ENCODE measurements around the gene ZNF778. TPM values are rescaled to one million over a fixed set of nuclear protein-coding genes. Genes with fewer than 3 reads are reported as not detected.

The ZNF778 gene
- total RNA-seq, 1 donor from 2014 or later: 21.5 TPM

DNA sequence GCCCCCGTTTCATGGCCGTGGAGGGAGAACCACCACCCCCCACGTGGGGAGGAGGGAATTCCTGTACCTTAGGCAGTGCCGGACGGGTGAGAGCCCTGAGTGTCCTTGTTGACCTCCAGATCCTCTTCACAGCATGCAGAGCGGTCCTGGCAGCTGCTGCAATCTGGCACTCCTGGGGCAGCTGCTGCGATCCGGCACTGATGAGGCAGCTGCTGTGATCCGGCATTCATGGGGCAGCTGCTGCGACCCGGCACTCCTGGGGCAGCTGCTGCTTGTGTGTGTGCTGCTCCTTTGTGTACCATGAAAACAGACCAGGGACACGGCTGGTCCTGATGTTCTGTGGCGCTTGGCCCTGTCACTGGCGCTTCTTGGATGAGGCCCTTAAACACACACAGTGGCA lies 12.8 kb downstream of the ZNF778 start:
- no peak overlapping the region for H2AFZ ChIP-seq (replicated peaks)
- H3K4me3 ChIP-seq: no peak overlapping the region
- H3F3A ChIP-seq (ENCODE audit: low read depth): no peaks in the 10 kb centered on the region
- H3K4me1 ChIP-seq: no peaks in the 10 kb centered on the region
- H3K27me3 ChIP-seq: no peaks in the 10 kb centered on the region
- H3K4me1 Mint-ChIP-seq: no peaks in the 10 kb centered on the region
- no peak overlapping the region for H3K27ac ChIP-seq
- H3K9ac ChIP-seq: no peak overlapping the region
- no peak overlapping the region for H3K4me2 ChIP-seq
- H3K4me3 Mint-ChIP-seq: no peak overlapping the region
- peaks cover 53% of the 10 kb centered on the region for H3K36me3 Mint-ChIP-seq
- no peak overlapping the region for H3K27ac Mint-ChIP-seq
- H3K9me3 ChIP-seq (ENCODE audit: low read depth): no peaks in the 10 kb centered on the region
- DNase-seq (ENCODE audit: low spot score): no peak
- H3K79me2 ChIP-seq (ENCODE audit: low read depth): no peaks in the 10 kb centered on the region
- TF ChIP-seq EZH2 (IDR thresholded peaks at IDR 0.05): no peak
- TF ChIP-seq EZH2phosphoT487 (IDR thresholded peaks at IDR 0.05): no peak
- TF ChIP-seq, protein P1, sequence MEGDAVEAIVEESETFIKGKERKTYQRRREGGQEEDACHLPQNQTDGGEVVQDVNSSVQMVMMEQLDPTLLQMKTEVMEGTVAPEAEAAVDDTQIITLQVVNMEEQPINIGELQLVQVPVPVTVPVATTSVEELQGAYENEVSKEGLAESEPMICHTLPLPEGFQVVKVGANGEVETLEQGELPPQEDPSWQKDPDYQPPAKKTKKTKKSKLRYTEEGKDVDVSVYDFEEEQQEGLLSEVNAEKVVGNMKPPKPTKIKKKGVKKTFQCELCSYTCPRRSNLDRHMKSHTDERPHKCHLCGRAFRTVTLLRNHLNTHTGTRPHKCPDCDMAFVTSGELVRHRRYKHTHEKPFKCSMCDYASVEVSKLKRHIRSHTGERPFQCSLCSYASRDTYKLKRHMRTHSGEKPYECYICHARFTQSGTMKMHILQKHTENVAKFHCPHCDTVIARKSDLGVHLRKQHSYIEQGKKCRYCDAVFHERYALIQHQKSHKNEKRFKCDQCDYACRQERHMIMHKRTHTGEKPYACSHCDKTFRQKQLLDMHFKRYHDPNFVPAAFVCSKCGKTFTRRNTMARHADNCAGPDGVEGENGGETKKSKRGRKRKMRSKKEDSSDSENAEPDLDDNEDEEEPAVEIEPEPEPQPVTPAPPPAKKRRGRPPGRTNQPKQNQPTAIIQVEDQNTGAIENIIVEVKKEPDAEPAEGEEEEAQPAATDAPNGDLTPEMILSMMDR (IDR thresholded peaks at IDR 0.05): no peak
- no peaks in the 10 kb centered on the region for H4K20me1 ChIP-seq (ENCODE audit: low read depth)
- peaks cover 5% of the 10 kb centered on the region for H3K27me3 Mint-ChIP-seq (ENCODE audit: insufficient read depth, low read depth)
- H3K36me3 ChIP-seq: peaks cover 20% of the 10 kb centered on the region
- H3K9me3 Mint-ChIP-seq: peaks cover 8% of the 10 kb centered on the region

DNA sequence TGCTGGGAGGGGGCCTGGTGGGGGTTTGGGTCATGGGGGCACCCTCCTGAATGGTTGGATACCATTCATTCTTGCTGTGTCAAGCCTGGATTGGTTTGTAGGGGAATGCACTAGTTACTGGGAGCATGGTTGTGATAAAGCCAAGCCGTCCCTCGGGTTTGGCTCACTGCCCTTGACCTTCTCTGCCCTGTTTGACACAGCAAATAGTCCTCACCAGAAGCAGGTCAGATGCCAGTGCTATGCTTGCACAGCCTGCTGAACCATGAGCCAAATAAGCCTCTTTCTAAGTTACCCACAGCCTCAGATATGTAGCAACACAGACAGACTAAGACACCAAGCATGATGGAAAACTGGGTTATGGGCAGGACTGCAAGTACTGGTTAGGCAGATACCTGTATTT lies 14.6 kb downstream of the ZNF778 start:
- no peak overlapping the region for H3K4me3 Mint-ChIP-seq

DNA sequence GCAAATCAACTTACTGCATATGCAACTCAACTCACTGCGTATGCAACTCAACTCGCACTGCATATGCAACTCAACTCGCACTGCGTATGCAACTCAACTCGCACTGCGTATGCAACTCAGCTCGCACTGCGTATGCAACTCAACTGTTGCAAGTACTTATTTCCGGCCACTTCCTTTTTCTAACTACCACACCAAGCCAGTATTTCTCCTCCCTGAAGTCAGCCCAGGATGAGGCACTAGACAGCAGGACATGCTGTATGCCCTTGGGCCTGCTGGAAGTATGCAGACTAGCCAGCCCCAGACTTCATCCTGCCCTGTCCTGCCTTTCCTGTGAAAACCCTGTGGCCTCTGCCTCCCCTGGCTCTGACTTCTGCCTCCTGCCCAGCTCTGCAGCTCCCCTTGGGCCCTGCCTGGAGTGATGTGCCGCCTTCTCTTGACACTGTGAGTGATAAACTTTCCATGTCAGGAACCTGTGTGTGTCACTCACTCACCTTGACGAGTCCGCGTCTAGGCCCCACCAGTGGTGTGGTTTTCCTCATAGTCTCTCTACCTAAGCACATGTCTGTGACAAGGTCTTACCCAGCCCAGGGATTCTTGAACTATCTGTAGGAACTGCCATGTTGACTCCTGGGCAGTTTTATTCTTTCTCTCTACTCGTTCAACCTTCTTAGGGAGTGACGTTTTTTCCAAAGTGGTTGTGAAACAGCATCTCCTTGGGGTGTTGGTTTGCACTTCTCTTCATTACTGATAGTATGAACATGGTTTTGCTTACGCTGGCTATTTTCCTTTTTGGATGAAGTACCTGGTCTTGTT lies 16.4 kb downstream of the ZNF778 start:
- Histone ChIP-seq H3K9ac (no peak overlapping the region), H2AFZ (replicated peaks) (no peak overlapping the region), H3K4me3 (no peak overlapping the region), H3K4me1 (no peaks in the 10 kb centered on the region), H3K9me3 (ENCODE audit: low read depth) (no peaks in the 10 kb centered on the region), H4K20me1 (ENCODE audit: low read depth) (no peaks in the 10 kb centered on the region), H3K4me2 (no peak overlapping the region), H3F3A (ENCODE audit: low read depth) (no peaks in the 10 kb centered on the region), H3K27me3 (no peaks in the 10 kb centered on the region), H3K79me2 (ENCODE audit: low read depth) (no peaks in the 10 kb centered on the region), H3K27ac (no peak overlapping the region), H3K36me3 (no peaks in the 10 kb centered on the region)
- Mint-ChIP-seq H3K36me3 (peaks cover 29% of the 10 kb centered on the region), H3K27ac (no peak overlapping the region), H3K27me3 (ENCODE audit: insufficient read depth, low read depth) (peaks cover 4% of the 10 kb centered on the region), H3K4me3 (no peak overlapping the region), H3K9me3 (peaks cover under 1% of the 10 kb centered on the region), H3K4me1 (no peaks in the 10 kb centered on the region)
- DNase-seq (ENCODE audit: low spot score): no peak
- TF ChIP-seq EZH2phosphoT487 (IDR thresholded peaks at IDR 0.05): no peak
- TF ChIP-seq EZH2 (IDR thresholded peaks at IDR 0.05): no peak
- TF ChIP-seq, protein P1 (IDR thresholded peaks at IDR 0.05): no peak

More for the DNA sequence above, 14.6 kb downstream of the ZNF778 start:
- H3K27ac Mint-ChIP-seq: no peak overlapping the region
- TF ChIP-seq EZH2phosphoT487 (IDR thresholded peaks at IDR 0.05): no peak
- TF ChIP-seq EZH2 (IDR thresholded peaks at IDR 0.05): no peak
- TF ChIP-seq, protein P1 (IDR thresholded peaks at IDR 0.05): no peak
- Histone ChIP-seq H3K4me1 (no peaks in the 10 kb centered on the region), H2AFZ (replicated peaks) (no peak overlapping the region), H3K27ac (no peak overlapping the region), H3K36me3 (peaks cover 16% of the 10 kb centered on the region), H4K20me1 (ENCODE audit: low read depth) (no peaks in the 10 kb centered on the region), H3K9me3 (ENCODE audit: low read depth) (no peaks in the 10 kb centered on the region), H3K79me2 (ENCODE audit: low read depth) (no peaks in the 10 kb centered on the region), H3K9ac (no peak overlapping the region), H3K4me2 (no peak overlapping the region), H3K27me3 (no peaks in the 10 kb centered on the region), H3F3A (ENCODE audit: low read depth) (no peaks in the 10 kb centered on the region), H3K4me3 (no peak overlapping the region)
- H3K9me3 Mint-ChIP-seq: peaks cover 8% of the 10 kb centered on the region
- peaks cover 45% of the 10 kb centered on the region for H3K36me3 Mint-ChIP-seq
- DNase-seq (ENCODE audit: low spot score): no peak
- peaks cover 6% of the 10 kb centered on the region for H3K27me3 Mint-ChIP-seq (ENCODE audit: insufficient read depth, low read depth)
- no peaks in the 10 kb centered on the region for H3K4me1 Mint-ChIP-seq

Data from neural progenitor cell (in vitro differentiated cells).